ENCODE results near the gene KCTD2.

The KCTD2 gene

DNA sequence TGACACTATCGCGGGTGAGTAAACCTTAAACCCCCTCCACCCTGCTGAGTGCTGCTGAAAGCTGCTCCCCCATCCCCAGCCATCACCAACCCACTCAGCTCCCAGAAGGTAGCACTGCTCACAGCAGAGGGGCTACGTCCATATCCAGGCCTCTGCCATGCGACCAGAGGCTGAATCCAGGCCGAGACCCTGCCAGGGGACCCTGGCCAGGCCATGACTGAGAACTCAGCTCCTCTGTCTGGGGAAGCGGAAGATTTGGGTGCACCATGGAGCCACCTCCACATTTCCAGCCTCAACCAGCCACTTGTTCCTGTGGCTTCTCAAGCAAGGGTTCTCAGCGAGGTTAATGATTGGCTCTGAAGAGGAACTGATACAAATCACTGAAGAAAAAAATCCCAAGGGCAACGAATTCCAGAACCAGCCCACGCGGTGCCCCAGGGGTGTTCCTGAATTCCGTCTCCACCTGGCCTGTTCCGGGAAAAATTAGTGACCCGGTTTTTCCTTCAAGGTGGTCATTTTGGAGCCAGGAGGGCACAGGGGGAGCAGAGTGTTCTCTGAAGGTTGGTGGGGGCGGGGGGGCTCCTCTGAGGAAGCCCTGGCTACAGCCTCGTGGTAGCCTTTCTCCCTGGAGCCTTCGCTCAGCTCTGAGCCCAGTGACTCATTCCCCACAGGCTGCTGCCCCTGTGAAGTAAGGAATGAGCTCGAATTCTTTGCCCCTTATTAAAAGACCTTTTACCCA is 31.4 kb downstream of the KCTD2 start:
- no peak for DNase-seq

DNA sequence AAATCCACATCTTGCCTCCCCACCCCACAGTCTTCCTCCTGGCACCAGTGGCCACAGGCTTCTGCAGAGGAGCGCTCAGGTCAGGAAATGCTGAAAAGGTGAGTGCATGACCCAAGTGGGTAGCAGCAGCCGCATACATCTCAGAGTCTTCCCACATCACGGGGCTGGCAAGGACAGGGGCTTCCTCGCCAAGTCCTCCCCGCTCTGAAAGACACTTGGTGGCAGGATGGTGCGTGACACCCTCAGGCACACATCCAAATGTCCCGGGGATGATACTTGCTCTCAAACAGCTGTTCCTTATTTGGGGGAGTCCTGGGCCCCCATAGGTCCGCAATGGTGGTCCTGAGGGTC is 32.0 kb downstream of the KCTD2 start:
- no peak for DNase-seq

DNA sequence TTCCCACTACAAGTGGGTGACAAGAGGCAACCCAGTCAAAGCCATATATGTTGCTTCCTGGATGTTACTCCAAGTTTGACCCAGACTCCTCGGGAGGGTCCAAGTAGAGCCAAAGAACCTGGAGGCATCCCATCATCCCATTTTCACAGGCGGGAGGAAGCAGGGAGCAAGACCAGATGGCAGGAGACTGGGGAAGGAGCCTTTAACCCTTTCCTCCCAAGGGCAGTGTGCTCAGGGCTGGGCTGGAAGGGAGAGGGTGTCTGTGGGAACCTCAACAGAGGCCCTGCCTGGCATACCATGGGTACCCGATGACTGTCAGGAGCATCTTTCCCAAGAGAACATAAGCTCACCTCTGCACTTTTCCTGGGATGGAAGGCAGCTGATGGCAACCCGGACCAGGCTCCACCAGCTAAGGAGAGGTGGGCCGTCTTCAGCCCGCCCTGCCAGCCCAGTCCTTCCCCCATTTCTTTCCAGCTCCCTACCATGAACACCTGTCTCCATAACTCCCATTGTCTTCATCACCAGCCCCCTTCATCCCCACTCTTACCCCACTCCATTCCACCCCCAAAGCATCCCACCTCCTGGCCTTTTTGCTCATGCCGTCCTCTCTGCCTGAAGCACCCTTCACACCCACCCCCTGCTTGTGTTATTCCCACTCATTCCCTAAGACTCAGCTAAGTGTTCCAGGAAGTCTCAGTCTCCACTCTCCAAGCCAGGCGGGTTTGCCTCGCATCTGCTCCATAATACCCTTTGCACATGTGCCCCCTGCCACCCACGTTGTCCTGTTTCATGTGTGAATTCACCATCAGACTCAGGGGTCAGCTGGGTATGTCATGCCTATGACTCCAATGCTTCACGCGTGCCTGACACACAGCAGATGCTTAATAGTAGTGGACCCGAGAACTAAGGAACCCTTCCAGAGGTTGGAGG is 34.9 kb downstream of the KCTD2 start:
- no peak for DNase-seq

DNA sequence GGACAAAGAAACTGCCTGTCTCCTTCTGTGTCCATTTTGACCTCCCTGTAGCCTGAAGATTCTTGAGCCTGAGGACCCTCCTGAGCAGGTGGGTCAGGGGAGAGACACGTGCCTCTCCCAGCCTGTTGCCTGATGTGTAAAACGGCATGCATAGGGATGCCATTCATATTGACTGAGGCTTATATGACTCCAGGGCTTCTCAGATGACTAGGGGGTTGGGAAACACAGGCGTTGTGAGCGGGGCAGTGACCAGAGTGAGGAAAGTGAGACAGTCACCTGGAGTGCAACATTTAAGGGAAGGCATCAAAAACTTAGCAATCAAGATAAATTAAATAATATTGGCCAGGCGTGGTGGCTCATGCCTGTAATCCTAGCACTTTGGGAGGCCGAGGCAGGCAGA is 35.7 kb downstream of the KCTD2 start:
- no peak for DNase-seq

DNA sequence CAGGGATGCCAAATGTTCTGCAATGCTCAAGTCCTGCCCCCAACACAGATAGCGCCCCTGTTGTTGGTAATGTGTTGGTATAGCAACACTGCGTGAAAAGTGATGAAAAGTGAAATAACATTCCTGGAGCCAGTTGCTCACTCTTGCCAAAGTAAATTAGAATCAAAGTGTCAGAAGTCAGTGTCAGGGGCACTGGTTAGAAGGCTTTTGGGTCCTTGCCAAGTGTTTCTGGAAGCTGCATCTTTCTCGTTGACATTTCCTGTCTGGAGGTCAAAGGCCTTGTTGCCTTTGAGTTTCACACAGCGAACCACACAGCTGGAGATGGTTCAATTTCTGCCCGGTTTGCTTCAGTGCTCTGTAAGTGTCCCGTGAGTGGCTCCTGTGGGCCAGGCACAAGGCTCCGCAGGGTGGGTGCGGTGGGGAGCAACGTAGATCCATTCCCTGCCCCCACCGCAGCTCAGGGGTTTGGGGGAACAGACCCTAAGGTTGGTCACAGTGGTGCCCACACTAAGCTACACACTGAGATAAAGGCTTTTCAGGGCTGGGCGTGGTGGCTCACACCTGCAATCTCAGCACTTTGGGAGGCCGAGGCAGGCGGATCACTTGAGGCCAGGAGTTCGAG is 37.1 kb downstream of the KCTD2 start:
- DNase-seq: no peak

DNA sequence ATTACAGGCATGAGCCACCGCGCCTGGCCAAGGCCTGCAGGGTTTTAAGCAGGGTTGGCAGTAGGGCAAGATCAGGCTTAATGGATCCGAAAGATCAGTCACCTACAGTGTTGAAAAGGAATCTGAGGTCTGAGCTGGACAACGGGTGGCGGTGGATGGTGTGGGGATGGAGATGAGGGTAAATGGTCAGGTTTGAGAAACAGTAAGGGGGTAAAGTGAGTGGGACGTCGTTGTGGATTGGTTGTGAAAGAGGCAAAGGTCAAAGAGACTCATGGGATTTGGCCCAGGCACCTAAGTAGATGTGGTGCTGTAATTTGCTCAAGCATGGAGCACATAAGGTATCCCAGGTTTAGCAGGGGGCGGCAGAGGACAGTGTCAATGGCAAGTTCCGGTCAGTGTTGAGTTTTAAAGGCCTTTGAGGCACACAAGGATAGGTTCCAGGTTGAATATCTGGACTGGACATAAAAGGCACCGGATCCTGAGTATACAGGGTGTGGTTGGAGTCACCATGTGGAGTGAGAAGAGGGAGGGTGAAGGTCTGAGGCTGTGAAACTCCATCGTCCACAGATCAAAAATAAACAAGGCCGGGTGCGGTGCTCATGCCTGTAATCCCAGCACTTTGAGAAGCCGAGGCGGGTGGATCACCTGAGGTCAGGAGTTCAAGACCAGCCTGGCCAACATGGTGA is 39.6 kb downstream of the KCTD2 start:
- DNase-seq: no peak

DNA sequence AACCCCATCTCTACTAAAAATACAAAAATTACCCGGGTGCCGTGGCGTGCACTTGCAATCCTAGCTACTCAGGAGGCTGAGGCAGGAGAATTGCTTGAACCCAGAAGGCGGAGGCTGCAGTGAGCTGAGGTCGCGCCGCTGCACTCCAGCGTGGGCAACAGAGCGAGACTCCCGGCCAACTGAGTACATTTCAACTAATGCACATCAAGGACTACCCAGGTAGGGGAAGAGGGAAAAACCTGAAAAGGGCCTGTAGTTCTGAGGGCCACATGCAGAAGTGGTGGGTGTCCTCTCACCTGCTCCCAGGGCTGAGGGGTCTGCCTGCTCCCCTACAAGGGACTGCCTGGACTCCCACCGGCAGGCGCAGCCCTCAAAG is 40.1 kb downstream of the KCTD2 start:
- no peak for DNase-seq

DNA sequence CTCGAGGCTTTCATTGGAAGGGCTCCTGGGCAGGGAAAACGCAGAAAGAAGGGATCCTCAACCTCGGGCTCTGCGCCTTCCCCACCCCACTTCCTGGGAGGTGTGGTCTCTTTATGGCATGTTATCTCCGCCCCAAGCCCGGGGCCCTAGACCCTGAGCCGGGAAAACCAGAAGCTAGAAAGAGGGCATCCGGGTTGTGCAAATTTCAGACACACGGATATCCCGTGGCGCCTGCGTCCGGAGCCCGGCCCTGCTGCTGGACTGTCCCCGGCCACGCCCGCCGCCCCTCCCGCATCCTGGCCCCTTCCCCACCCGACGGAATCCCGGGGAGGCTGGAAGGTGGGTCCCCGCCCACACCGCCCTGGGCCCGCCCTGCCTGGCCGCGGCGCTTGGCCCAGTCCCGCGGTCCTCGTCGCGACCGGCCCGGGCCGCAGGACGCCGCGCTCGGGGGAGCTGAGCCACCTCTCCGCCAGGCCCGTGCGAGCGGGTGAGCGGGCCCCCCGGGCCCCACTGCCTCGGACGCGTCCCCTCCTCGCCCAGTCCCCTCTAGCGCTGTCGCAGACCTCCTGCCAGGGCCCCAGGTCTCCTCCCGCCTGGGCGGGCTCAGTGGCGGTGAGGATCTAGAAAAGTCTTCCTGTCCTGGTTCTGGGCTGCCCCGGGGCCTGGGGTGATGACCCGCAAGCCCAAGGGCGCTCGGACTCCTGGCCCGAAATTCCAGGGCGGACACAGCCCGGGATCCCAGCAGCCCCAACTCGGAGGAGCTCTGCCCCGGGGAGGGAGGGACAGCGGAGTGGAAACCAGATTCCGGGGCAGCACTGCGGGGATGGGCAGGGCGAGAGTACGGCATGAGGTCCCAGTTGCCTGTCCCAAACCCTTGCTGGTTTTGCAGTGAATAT is 40.8 kb downstream of the KCTD2 start, which contains the start of gene SLC16A5:
Gene SLC16A5, plus strand, starts transcription at position 397 of the 896 bp plus-strand sequence. CDS start 5,683 bp downstream, outside the sequence.
- DNase-seq: no peak

DNA sequence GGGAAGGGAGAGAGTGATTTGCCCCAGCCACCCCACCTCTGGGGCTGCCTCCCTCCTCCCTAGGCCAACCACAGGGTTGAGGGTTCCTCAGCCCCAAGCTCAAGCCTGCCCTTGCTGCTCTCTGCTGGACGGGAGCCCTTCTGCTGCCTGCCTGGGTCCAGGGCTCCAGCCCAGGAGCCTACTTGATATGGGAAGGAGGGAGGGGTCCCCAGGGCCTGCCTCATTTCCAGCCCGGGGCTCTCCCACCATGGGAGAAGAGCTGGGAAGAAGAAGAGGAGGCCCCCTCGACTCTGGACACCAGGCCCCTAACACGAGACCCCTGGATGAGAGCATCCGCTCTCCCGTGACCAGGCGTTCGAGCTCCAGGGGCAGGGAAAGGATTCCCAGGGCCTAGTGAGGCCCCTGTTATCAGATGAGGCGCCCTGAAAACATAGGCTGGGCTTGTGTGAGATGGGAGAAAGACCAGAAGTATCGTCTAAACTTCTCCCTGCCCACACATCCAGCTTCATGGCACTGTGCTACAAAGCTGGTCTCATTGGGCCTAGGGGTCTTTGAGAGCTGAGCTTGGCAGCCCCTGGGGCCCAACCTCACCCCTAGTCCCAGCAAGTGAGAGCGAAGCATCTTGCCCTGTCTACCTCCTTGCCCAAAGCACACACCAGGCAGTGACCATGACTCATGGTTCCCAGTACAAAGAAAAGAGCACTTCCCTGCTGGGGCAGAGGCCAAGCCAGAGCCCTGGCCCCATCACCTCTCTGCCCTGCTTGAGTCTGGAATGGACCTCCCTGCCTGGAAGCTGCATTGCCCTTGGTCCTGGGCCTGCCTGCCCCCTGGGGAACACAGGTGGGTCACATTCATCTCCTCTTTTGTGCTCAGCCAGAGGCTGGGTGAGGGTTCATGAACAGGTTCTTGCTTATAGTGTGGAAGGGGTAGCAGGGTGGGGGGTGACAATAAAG is 41.7 kb downstream of the KCTD2 start:
- DNase-seq: no peak

DNA sequence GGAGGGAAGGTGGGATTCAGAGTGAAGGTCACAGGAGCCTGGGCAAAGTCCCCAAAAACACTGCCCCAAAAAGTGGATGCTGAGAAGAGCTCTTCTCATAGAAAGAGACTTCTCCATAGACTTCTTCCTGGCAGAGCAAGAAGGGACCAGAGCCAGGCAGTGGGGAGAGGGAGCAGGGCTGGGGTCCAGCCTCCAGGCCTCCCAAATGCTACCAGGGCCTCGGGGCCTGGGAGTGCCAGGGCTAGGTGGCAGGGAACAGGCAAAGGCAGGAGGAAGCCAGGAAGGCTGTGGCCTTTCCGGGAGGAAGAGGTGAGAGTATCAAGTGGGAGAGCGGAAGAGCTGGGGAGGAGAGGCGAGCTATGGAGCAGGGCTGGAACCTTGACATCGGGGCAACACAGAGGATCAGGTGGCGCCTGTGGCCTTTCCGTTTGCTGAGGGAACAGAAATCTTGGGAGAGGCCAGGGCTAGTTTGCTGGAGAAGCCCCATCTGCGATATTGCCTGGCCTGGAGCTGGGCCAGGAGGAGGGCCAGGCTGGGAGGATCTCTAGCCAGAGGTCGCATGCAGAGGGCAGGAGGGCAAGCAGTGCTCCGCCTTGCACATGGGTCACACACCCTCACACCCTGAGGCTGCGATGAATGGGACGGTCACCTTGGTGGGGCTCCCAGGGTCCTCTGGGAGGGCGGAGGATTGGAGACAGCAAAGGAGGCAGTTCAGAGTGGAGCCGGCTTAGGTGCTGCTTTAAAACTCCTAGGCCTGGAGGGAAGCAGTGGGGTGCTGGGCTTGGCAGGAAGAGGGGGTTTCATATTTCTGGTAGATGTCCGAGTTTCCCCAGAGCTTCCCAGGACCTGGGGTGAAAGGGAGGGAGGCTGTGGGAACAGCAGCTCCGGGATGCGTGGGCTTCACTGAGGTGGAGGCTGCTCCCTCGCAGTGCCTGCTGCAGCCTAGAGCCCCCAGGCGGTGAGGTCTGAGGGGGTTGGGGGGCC is 44.1 kb downstream of the KCTD2 start:
- no peak for DNase-seq

DNA sequence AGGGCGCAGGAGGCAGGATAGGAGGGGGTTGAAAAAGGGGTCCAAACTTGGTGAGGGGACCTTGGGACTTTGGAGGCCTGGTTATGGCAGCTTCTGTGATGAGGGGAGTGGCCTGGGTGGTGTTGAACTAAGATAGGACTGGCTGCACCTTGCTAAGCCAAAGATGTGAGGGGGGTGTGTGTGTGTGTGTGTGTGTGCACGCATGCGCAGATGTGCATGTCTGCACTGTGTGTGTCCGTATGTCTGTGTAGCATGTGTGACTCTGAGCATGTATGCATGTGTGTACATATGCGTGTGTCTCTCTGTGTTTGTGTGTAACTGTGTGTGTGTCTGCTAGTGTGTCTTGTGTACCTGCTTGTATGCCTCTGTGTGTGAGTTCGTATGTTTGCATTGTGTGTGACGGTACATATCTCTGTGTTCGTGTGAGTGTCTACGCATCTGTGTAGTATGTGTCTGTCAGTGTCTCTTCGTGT is 44.9 kb downstream of the KCTD2 start:
- no peak for DNase-seq

DNA sequence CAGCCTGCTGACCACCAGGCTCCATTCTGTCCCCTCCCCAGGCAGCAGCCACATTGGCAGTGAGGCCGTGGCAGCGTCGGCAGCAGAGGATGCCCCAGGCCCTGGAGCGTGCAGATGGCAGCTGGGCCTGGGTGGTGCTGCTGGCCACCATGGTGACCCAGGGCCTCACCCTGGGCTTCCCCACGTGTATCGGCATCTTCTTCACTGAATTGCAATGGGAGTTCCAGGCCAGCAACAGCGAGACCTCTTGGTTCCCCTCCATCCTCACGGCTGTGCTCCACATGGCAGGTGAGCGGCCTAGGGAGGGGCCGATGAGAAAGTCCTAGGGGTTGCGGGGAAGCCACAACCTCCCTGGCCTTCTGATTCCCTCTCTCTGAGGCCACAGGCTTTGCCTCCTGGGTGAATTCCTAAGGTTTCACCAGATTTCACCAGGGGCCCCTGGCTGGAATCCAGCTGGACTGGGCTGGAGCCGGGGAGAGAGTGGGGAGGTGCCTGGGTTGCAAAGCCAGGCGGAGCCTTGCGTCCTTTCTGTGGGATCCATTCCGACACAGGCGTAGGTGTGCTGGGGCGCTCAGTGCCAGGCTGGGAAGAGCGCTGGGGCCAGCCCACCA is 46.6 kb downstream of the KCTD2 start:
- DNase-seq: no peak

DNA sequence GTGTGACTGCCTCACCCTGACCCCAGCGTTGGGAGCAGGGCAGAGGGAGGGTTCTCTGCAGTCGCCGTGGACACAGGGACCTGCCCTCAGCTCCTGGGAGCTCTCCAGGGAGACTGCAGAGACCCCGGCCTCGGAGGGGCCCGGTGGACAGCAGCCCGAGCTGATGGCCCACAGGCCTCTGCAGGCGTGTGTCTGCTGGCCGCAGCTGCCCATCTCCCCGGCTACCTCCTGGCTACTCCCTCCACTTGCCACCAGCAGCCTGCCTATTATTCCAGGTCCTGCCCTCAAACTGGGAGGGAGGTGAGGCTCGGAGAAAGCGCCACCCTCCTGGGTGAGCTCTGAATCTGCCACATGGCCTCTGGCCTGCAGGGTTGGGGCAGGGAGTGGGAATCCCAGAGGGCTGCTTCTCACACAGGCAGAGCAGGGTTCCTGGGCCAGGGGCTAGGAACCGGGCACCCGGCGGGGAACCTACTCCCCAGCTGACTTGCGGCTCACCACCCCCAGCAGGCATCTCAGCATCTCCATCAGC is 47.9 kb downstream of the KCTD2 start:
- DNase-seq: no peak

DNA sequence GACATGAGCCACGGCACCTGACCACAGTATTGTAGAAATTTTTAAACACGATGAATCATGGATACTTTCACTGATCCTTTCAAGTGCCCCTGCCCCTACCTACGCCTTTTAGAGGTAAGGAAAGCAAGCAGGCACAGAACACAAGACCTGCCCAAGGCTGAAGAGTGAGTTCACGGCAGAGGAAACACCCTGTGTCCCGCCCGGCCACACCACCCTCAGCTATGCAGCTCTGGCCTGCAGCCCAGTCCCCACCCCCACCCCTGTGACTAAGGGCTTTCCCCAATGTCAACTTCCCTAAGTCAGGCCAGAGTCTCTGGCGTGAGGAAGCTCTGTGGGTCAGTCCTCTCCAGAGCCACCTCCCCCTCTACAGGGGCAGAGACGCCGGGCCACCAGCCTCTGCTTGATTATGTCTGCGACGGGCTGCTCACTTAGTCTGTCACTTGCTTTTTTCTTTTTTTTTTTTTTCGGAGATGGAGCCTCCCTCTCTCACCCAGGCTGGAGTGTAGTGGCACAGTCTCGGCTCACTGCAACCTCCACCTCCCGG is 49.1 kb downstream of the KCTD2 start:
- no peak for DNase-seq

DNA sequence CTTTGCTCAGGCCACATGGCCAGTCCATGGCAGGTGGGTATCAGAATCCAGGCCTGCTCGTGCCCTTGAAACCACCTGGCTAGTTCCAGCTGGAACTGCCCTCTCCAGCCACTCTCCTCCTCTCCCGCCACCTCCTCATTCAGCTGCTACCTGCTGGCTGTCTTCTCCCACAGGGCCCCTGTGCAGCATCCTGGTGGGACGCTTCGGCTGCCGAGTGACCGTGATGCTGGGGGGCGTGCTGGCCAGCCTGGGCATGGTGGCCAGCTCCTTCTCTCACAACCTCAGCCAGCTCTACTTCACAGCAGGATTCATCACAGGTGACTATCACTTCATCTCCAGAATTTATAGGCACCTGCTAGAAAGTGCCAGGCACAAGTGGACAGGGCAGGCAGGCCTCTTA is 50.8 kb downstream of the KCTD2 start:
- DNase-seq: no peak

DNA sequence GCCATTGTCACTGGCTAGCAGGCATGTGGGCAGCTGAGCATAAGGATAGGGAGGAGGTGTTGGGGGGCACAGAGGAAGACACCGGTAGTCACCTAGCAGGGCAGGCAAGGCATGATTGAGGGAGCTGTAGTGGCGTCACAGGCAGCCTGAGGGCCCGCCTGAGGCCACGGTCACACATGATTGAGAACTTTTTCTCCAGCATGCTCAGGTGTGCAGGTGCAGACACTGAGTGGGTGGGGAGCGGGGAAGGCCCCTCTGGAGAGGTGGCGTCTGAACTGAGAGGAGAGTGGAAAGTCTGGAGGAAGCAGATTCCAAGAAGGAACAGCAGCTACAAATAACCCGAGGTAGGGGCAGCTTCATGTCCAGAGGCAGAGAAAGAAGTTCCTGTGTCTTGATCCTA is 51.8 kb downstream of the KCTD2 start:
- no peak for DNase-seq

DNA sequence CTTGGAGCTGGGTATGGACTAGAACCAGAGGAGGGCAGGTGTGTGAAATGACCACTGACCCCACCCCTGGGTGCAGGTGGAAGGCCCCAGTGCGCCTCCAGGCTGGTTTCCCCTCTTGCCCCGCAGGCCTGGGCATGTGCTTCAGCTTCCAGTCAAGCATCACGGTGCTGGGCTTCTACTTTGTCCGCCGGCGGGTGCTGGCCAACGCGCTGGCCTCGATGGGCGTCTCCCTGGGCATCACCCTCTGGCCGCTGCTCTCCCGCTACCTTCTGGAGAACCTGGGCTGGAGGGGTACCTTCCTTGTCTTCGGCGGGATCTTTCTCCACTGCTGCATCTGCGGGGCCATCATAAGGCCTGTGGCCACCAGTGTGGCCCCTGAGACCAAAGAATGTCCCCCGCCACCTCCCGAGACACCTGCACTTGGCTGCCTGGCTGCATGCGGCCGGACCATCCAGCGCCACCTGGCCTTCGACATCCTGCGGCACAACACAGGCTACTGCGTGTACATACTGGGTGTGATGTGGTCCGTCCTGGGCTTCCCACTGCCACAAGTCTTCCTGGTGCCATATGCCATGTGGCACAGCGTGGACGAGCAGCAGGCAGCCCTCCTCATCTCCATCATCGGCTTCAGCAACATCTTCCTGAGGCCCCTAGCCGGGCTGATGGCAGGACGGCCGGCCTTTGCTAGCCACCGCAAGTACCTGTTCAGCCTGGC is 53.0 kb downstream of the KCTD2 start:
- DNase-seq: no peak

DNA sequence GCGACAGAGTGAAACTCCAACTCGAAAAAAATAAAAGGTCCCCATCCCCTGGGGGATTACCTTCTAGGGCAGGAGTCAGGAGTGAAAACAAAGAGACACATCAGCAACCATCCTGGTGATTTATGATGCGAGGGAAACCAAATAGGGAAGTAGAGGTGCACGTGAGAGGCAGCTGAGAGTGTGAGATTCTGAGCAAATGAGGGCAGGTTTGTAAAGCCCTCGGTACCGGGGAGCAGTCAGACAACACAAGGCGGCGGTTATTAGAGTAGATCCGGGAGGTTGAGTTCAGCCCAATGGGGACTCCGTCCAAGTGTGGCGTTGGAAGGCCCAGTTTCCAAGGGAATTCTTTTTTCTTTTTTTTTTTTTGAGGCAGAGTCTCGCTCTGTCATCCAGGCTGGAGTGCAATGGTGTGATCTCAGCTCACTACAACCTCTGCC is 55.4 kb downstream of the KCTD2 start:
- no peak for DNase-seq

Data from NCI-H2107 (cell line).